ENCODE results near the gene SPP1.

SPP1 gene

DNA sequence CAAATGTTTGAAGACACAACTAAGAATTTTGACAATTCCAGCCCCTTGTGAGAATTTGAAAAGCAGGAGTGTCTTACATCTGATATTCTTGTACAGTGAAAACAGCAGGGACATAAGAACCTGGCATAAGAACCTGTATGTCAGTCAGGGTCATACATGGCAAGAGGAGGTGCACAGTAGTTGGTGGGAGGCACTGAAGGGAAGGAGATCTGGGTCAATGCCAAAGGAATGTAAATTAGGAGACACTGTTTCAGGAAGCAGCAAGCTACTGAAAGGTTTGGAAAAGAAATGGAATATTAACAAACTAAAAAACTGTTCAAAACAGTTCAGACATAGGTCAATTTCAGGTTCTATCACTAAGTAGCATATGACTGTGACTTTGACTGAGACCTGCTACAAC lies 25.0 kb upstream of the SPP1 start:
- TF ChIP-seq CTCF (IDR thresholded peaks at IDR 0.05; ENCODE audit: extremely low read depth, insufficient read depth, missing control alignments): no peak
- no peak for DNase-seq (ENCODE audit: low spot score)
- in situ Hi-C loops (cut with MboI; ENCODE audit: low pct_unique_long_range_greater_than_20kb, low sequenced_read_pairs, unreplicated experiment): no loop called here

DNA sequence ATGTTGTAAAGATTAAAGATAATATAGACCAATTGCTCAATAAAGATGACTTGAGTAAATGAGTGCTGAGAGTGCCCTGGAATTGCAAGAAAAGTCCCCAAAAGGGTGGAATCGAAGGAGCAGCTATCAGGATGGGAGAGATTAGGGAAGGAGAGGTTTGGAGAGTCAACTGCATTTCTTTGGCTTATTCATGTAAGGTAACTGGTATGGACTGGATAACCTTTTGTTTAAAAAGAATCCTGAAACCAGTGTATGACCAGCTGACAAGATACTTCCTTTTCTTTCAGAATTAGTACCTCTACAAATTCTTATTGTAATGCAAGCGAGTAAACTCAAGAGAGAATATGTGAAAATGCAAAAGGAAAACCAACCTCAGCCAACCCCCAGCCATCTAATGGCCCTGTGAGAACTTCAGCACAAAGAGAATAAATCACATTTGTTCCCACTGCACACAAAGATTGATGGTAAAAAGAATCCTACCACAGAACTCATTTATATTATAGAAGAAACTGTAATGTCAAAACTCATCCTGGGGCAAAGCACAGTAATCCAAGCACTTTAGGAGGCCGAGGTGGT lies 24.5 kb upstream of the SPP1 start:
- in situ Hi-C loops (cut with MboI; ENCODE audit: low pct_unique_long_range_greater_than_20kb, low sequenced_read_pairs, unreplicated experiment): no loop called here
- no peak for TF ChIP-seq CTCF (IDR thresholded peaks at IDR 0.05; ENCODE audit: extremely low read depth, insufficient read depth, missing control alignments)
- no peak for DNase-seq (ENCODE audit: low spot score)

DNA sequence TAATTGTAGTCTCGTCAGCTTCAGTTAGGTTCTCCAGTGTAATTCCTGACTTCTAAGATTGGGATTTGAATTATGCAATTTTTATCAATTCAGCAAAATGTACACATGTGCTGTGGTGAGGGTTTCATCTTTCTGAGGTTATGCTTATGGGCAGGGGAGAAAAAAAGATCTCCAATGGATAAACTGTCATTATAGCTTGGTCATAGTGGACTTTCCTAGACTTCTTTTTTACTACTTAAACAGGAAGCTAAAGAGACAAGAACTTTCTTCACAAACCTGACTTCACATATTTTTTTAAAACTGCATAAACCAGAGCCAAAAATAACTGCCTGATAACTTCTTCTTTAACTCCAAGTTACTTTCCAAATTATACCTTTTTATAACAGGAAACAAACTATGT lies 21.7 kb upstream of the SPP1 start:
- in situ Hi-C loops (cut with MboI; ENCODE audit: low pct_unique_long_range_greater_than_20kb, low sequenced_read_pairs, unreplicated experiment): no loop called here
- no peak for DNase-seq (ENCODE audit: low spot score)
- no peak for TF ChIP-seq CTCF (IDR thresholded peaks at IDR 0.05; ENCODE audit: extremely low read depth, insufficient read depth, missing control alignments)

DNA sequence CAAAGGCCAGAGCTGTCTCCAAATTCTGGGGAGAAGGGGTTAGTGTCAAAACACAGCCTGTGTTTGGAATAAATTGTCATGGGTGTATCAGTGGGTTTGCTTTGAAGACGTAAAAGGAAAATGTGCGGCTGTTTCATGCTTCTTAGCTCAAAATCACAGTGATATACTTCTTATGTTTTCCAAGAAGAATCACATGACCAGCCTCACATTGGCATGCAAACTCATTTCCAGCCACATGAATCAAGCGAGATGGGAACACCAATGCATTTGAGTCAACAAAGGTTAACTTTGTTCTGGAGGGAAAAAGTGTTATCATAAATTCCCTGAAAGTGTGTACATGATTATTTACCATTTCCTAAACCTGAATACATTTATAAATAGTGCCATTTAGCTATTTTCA lies 19.0 kb upstream of the SPP1 start:
- in situ Hi-C loops (cut with MboI; ENCODE audit: low pct_unique_long_range_greater_than_20kb, low sequenced_read_pairs, unreplicated experiment): no loop called here
- no peak for DNase-seq (ENCODE audit: low spot score)
- no peak for TF ChIP-seq CTCF (IDR thresholded peaks at IDR 0.05; ENCODE audit: extremely low read depth, insufficient read depth, missing control alignments)

DNA sequence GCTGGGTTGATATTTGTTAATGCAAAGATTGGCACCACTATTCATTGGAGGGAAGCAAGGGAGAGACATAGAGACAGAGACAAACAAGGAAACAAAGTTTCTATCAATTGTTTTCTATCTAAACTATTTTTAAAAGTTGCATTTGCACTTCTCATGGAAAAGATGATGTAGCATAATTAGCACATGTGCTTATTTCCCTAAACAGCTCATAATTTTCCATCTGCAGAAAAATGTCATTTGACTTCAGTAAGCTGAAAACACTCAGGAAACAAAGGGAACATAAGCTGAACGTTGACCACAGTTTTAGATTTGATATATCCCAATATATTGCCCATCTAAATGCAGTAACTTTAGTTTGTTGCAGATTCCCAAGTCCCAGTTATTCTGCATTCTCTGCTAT lies 18.5 kb upstream of the SPP1 start:
- in situ Hi-C loops (cut with MboI; ENCODE audit: low pct_unique_long_range_greater_than_20kb, low sequenced_read_pairs, unreplicated experiment): no loop called here
- no peak for DNase-seq (ENCODE audit: low spot score)
- no peak for TF ChIP-seq CTCF (IDR thresholded peaks at IDR 0.05; ENCODE audit: extremely low read depth, insufficient read depth, missing control alignments)

- DNase-seq (ENCODE audit: low spot score): no peak
- in situ Hi-C loops (cut with MboI; ENCODE audit: low pct_unique_long_range_greater_than_20kb, low sequenced_read_pairs, unreplicated experiment): no loop called here
- TF ChIP-seq CTCF (IDR thresholded peaks at IDR 0.05; ENCODE audit: extremely low read depth, insufficient read depth, missing control alignments): no peak
Measured at GRCh38 chr4:87961993-87962392, 13.5 kb upstream of the SPP1 start.

Measured in GM13977 (cell line).